NCI-H82 treated with DMSO at 0.1 percent for 48 hours (cell line): ENCODE data around the gene ZNF766.
"Not testable (repeated sequence)": the region's sequence is repeated elsewhere in the genome, so short reads cannot be mapped to it uniquely, and the experiment has no call there.

Experiments
- DNase-seq: peaks from one replicate; lab custom pipeline; 2025; ENCODE audit not compliant: unreplicated experiment; lab: John Stamatoyannopoulos, UW

ZNF766 gene

GRCh38 chr19:52274191-52274590 lies 4.8 kb downstream of the ZNF766 start:
- no peak for DNase-seq

DNA sequence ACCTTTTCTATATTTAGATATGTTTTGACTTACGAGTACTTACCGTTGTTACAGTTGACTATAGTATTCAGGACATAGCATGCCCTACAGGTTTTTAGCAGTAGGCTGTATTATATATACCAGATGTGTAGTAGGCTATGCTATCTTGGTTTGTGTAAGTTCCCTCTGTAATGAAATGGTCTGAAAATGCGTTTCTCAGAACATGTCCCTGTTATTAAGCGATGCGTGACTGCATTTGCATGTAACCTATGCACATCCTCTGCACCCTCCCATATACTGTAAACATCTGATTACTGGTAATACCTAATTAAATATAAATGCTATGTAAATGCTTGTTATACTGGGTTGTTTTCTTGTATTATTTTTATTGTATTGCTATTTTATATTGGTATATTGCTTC lies 6.6 kb downstream of the ZNF766 start:
- no peak for DNase-seq

DNA sequence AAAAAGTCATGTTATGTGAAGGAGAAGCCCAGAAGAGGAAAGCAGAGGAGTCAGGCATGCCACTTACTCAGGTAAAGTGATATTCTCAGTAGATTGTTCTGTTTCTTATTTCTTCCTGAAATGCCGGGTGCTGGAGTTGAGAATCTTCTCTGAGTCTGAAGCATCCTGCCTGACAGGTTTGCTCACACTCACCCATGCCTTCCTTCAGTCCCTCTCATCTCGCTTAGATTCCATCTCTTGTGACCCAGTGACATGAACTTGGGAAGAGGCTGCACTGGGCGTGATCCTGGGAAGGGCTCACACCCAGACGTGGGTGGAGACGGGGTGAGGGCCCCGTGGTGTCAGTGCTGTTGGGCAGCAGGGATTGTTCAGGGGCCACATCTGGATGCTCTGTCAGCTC lies 8.1 kb downstream of the ZNF766 start:
- no peak for DNase-seq

DNA sequence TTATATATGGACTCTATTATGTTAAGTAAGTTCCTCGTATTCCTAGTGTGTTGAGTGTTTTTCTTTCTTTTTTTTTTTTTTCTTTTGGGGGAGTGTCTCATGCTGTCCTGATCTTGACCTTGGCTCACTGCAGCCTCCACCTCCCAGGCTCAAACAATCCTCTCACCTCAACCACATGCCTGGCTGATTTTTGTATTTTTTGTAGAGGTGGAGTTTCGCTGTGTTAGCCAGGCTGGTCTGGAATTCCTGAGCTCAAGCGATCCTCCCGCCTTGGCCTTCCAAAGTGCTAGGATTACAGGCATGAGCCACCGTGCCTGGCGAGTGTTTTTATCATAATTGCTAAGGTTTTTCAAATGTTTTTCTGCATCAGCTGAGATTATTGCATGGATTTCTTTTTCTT lies 16.9 kb downstream of the ZNF766 start:
- no peak for DNase-seq

DNA sequence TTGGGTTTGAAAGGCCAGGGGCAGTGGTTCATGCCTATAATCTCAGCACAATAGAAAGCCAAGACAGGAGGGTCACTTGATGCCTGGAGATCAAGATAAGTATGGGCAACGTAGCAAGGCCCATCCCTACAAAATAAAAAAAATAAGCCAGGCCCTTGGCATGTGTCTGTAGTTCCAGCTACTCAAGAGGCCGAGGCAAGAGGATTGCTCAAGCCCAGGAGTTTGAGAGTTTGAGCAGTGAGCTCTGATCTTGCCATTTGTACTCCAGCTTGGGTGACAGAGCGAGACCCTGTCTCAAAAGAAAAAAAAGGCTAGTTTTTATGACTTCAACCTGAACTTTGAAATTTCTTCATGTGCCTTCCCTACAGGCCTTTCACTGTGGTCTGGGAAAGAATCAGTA lies 22.4 kb downstream of the ZNF766 start:
- DNase-seq = no peak

DNA sequence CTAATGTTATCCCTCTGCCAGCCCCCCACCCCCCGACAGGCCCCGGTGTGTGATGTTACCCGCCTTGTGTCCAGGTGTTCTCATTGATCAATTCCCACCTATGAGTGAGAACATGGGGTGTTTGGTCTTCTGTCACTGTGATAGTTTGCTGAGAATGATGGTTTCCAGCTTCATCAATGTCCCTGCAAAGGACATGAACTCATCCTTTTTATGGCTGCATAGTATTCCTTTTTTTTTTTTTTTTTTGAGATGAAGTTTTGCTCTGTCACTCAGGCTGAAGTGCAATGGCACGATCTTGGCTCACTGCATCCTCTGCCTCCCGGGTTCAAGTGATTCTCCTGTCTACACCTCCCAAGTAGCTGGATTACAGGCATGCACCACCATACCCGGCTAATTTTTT lies 23.6 kb downstream of the ZNF766 start:
- DNase-seq = not testable (repeated sequence)

DNA sequence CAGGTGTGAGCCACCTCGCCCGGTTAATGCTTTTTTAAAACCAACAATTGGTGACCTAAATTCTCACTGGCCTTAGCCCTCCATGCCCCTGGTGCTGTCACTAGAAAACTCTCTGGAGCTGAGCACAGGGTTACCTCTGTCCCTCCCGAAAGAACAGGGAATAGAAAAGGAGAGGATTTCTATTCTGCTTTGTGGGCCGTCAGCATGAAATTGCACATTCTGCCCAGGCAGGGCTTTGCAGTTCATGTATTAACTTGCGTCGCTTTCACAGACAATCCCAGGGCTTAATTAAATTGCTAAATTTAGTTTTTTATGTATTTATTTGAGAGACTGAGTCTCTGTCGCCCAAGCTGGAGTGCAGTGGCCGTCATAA lies 27.0 kb downstream of the ZNF766 start:
- no peak for DNase-seq

- DNase-seq = peak; percentile 39
Observed at GRCh38 chr19:52296773-52297600, 27.6 kb downstream of the ZNF766 start, which contains the start of gene ZNF480. Gene ZNF480 (plus strand): TSS chr19:52297169. CDS start chr19:52300413, 3,244 bp downstream.

GRCh38 chr19:52297601-52298364 lies 28.4 kb downstream of the ZNF766 start:
- DNase-seq = no peak

- DNase-seq = no peak
Observed at GRCh38 chr19:52307275-52307674, 37.9 kb downstream of the ZNF766 start.

DNA sequence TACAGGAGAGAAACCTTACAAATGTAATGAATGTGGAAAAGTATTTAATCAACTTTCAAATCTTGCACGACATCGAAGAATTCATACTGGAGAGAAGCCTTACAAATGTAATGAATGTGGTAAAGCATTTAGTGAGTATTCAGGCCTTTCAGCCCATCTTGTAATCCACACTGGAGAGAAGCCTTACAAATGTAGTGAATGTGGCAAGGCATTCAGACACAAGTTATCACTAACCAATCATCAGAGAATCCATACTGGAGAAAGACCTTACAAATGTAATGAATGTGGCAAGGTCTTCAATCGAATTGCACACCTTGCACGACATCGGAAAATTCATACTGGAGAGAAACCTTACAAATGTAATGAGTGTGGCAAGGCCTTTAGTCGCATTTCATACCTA lies 53.0 kb downstream of the ZNF766 start:
- no peak for DNase-seq

DNA sequence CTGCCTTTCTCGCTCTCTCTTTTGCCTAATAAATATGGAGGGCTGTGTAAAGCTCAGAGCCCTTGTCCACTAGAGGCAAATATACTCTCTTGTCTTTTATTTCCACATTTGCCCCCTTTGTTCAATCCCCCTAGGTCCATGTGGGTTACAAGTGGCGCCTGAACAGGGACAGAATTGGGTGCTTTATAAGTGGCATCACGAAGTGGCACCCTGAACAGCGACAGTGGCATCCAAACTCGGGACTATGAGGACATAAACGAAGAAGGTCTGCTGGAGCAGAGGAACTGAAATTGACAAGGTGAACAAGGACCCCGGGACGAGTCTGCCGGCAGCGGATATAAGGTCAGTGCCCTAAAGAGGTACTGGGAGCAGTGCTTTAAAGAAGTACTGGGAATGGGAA lies 62.4 kb downstream of the ZNF766 start:
- DNase-seq = no peak

- DNase-seq = no peak
Observed at GRCh38 chr19:52335768-52336116, 66.4 kb downstream of the ZNF766 start.

GRCh38 chr19:52336117-52336790 lies 66.9 kb downstream of the ZNF766 start, which contains the start of gene ZNF610:
Gene ZNF610 (plus strand): TSS chr19:52336243. CDS start chr19:52349173, 12,930 bp downstream.
- peak; percentile 56 for DNase-seq

GRCh38 chr19:52336791-52337381 lies 67.5 kb downstream of the ZNF766 start:
- no peak for DNase-seq

GRCh38 chr19:52339022-52339421 lies 69.6 kb downstream of the ZNF766 start:
- DNase-seq = not testable (repeated sequence)

GRCh38 chr19:52343548-52343947 lies 74.2 kb downstream of the ZNF766 start:
- DNase-seq = peak; percentile 37

DNA sequence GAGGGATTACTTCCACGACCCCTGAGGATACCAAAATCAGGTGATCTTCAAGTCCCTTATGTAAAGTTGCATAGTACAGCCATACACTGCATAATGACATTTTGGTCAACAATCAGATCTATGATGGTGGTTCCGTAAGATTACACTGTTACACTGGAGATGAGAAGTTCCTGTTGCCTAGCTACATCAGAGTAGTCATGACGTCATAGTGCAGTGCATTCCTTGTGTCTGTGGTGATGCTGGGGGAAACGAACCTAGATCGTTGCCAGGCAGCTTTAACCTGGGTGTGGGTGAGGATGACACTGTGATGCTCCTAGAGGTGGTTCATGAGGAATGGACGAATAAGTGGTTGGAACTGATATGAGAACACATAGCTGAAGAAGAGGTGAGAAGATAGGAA lies 75.8 kb downstream of the ZNF766 start:
- no peak for DNase-seq
